GM23338 (cell line): Measurements from ENCODE around the gene OR1M1. TPM values are rescaled to one million over a fixed set of nuclear protein-coding genes. Genes with fewer than 3 reads are reported as not detected.
A peak's percentile ranks its signal among the peaks of the same experiment; 100 is the strongest.

ENCODE experiments used
- ATAC-seq: fragments of 200-7000 bp; cut with Tn5 transposase; 3 replicates; pipeline ENCODE4 v1.9.1; 2020
- DNase-seq: peaks from one replicate; pipeline ENCODE4 v3.0.0-alpha.2; 2015; ENCODE audit warnings: low spot score
- H2AFZ ChIP-seq: fragments of 200-600 bp; sonication (generic); 2 replicates; pipeline ENCODE4 v1.8.0; 2016; ENCODE audit warnings: antibody characterized with exemption, mild to moderate bottlenecking, moderate library complexity
- H3F3A ChIP-seq: fragments of 200-600 bp; sonication (generic); replicated peaks from 2 replicates; pipeline ENCODE4 v1.8.0; 2017; ENCODE audit warnings: antibody characterized with exemption, mixed run types, low read depth
- H3K27ac ChIP-seq: fragments of 200-600 bp; sonication (generic); 2 replicates; pipeline ENCODE4 v1.6.1; 2016; ENCODE audit warnings: low read depth
- H3K27me3 ChIP-seq: fragments of 200-600 bp; sonication (generic); 2 replicates; pipeline ENCODE4 v1.8.0; 2016; ENCODE audit warnings: mild to moderate bottlenecking, mixed run types, moderate library complexity; ENCODE audit not compliant: insufficient read depth
- H3K36me3 ChIP-seq: fragments of 200-600 bp; sonication (generic); 2 replicates; pipeline ENCODE4 v1.8.0; 2016; ENCODE audit warnings: mild to moderate bottlenecking; ENCODE audit not compliant: insufficient read depth
- H3K4me1 ChIP-seq: fragments of 200-600 bp; sonication (generic); 2 replicates; pipeline ENCODE4 v1.8.0; 2016; ENCODE audit warnings: mild to moderate bottlenecking, moderate library complexity; ENCODE audit not compliant: insufficient read depth
- H3K4me2 ChIP-seq: fragments of 200-600 bp; sonication (generic); 2 replicates; pipeline ENCODE4 v1.7.1; 2017; ENCODE audit warnings: mixed run types
- H3K4me3 ChIP-seq: fragments of 200-600 bp; sonication (generic); 2 replicates; pipeline ENCODE4 v1.6.1; 2016; ENCODE audit warnings: mixed run types
- H3K79me2 ChIP-seq: fragments of 200-600 bp; sonication (generic); replicated peaks from 2 replicates; pipeline ENCODE4 v1.8.0; 2017; ENCODE audit warnings: mild to moderate bottlenecking; ENCODE audit not compliant: insufficient read depth
- H3K9me2 ChIP-seq: fragments of 200-600 bp; sonication (generic); 2 replicates; pipeline ENCODE4 v1.8.0; 2017; ENCODE audit not compliant: insufficient read depth
- H4K20me1 ChIP-seq: fragments of 200-600 bp; sonication (generic); replicated peaks from 2 replicates; pipeline ENCODE4 v1.8.0; 2017; ENCODE audit warnings: mild to moderate bottlenecking; ENCODE audit not compliant: insufficient read depth
- H3K27ac Mint-ChIP-seq: 2 replicates; pipeline ENCODE4 v1.8.0; 2020; ENCODE audit warnings: inconsistent platforms, mild to moderate bottlenecking, moderate library complexity, mixed read lengths
- H3K27me3 Mint-ChIP-seq: 3 replicates; pipeline ENCODE4 v1.8.0; 2022; ENCODE audit warnings: low read depth, mild to moderate bottlenecking, moderate library complexity, mixed read lengths, inconsistent platforms; ENCODE audit not compliant: insufficient read depth, poor library complexity
- H3K36me3 Mint-ChIP-seq: 3 replicates; pipeline ENCODE4 v1.8.0; 2021; ENCODE audit warnings: low read depth, mild to moderate bottlenecking, inconsistent platforms, moderate library complexity, mixed read lengths
- H3K4me1 Mint-ChIP-seq: 3 replicates; pipeline ENCODE4 v1.8.0; 2020; ENCODE audit warnings: mild to moderate bottlenecking, inconsistent platforms, mixed read lengths
- H3K4me3 Mint-ChIP-seq: 3 replicates; pipeline ENCODE4 v1.8.0; 2021; ENCODE audit warnings: moderate library complexity, mild to moderate bottlenecking, inconsistent platforms, mixed read lengths
- H3K9me3 Mint-ChIP-seq: 3 replicates; pipeline ENCODE4 v1.8.0; 2020; ENCODE audit warnings: moderate library complexity, mild to moderate bottlenecking, inconsistent platforms, mixed read lengths
- CREB1 ChIP-seq: fragments of 250-450 bp; sonication (Bioruptor Pico); IDR thresholded peaks from 2 replicates; pipeline ENCODE4 v1.5.0; 2020; ENCODE audit warnings: low read depth, mild to moderate bottlenecking, moderate library complexity
- CTCF ChIP-seq, 2 experiments: fragments of 200-600 bp in 1 of 2; sonication (generic) in 1 of 2; conservative IDR thresholded peaks; 2 replicates each; pipeline versions ENCODE4 v1.5.1 to v1.6.1; 2016 to 2017; ENCODE audit warnings: antibody characterized with exemption in 2 of 2, low read depth in 2 of 2, mild to moderate bottlenecking in 2 of 2, moderate library complexity in 1 of 2
- ETS1 ChIP-seq: IDR thresholded peaks from 2 replicates; pipeline ENCODE4 v1.6.1; 2016; ENCODE audit warnings: antibody characterized with exemption
- EZH2 ChIP-seq: fragments of 200-600 bp; sonication (generic); IDR thresholded peaks from one replicate; pipeline ENCODE4 v1.8.0; 2017; ENCODE audit warnings: antibody characterized with exemption, mild to moderate bottlenecking, low read depth; ENCODE audit not compliant: unreplicated experiment
- EZH2phosphoT487 ChIP-seq: fragments of 200-600 bp; sonication (generic); IDR thresholded peaks from one replicate; pipeline ENCODE4 v1.8.1; 2018; ENCODE audit warnings: antibody characterized with exemption; ENCODE audit not compliant: unreplicated experiment
- JUNB ChIP-seq: IDR thresholded peaks from one replicate; pipeline ENCODE4 v1.6.1; 2016; ENCODE audit warnings: antibody characterized with exemption; ENCODE audit not compliant: unreplicated experiment
- NANOG ChIP-seq: IDR thresholded peaks from 2 replicates; pipeline ENCODE4 v1.6.1; 2016; ENCODE audit warnings: antibody characterized with exemption, borderline replicate concordance
- POLR2AphosphoS5 ChIP-seq: IDR thresholded peaks from 2 replicates; pipeline ENCODE4 v1.6.1; 2016; ENCODE audit warnings: antibody characterized with exemption, low read depth
- REST ChIP-seq: IDR thresholded peaks from one replicate; pipeline ENCODE4 v1.6.1; 2018; ENCODE audit warnings: antibody characterized with exemption; ENCODE audit not compliant: unreplicated experiment
- STAT1 ChIP-seq: IDR thresholded peaks from one replicate; pipeline ENCODE4 v1.6.1; 2016; ENCODE audit warnings: antibody characterized with exemption; ENCODE audit not compliant: unreplicated experiment
- ZNF331 ChIP-seq: fragments of 250-450 bp; sonication (Bioruptor Pico); IDR thresholded peaks from 2 replicates; pipeline ENCODE4 v1.5.0; 2020; ENCODE audit warnings: low read depth, mild to moderate bottlenecking, moderate library complexity
- ZNF462 ChIP-seq: fragments of 250-450 bp; sonication (Bioruptor Pico); IDR thresholded peaks from 2 replicates; pipeline ENCODE4 v1.5.0; 2020; ENCODE audit warnings: mild to moderate bottlenecking, moderate library complexity
- polyA plus RNA-seq: library from polyadenylated mRNA; unstranded; fragments of >200 nt; fragmentation: Nextera tagmentation; extraction: Ambion mirVana; gene quantifications from 2 replicates; pipeline ENCODE4 v1.2.1, GENCODE V29; 2016
- total RNA-seq: library from RNA; depleted of rRNA; stranded (reverse); fragments of >200 nt; shearing (Covaris generic); gene quantifications from 2 replicates; pipeline ENCODE4 v1.2.3, GENCODE V29; 2014

Gene OR1M1
- total and polyA plus RNA-seq, 2 experiments from 2014 or later = not detected

GRCh38 chr19:9057505-9058258, 29.2 kb upstream of the OR1M1 start (continued):
- TF ChIP-seq REST = no peak
- TF ChIP-seq ZNF331 (CRISPR knock-in tag) = no peak
- no peak for TF ChIP-seq JUNB
- no peak for TF ChIP-seq EZH2phosphoT487
- no peak for TF ChIP-seq CREB1
- TF ChIP-seq STAT1 = no peak
- no peak for TF ChIP-seq POLR2AphosphoS5
- no peak for TF ChIP-seq CTCF (conservative IDR thresholded peaks at IDR 0.05; ENCODE audit: low read depth in 2 of 2)
- TF ChIP-seq NANOG = no peak
- TF ChIP-seq ETS1 = no peak

- no peaks in the 10 kb centered on the region for H4K20me1 ChIP-seq
- no peaks in the 10 kb centered on the region for H3K27me3 ChIP-seq
- H3K79me2 ChIP-seq = no peaks in the 10 kb centered on the region
- peaks cover 11% of the 10 kb centered on the region for H3K4me1 ChIP-seq
- H3K27ac ChIP-seq = no peak overlapping the region
- no peak overlapping the region for H3K4me3 ChIP-seq
- H3K4me3 Mint-ChIP-seq = no peak overlapping the region
- peaks cover 3% of the 10 kb centered on the region for H3K27me3 Mint-ChIP-seq
- peak overlapping the region; percentile 80; the same call in 1 of the 2 replicates for H2AFZ ChIP-seq
- no peaks in the 10 kb centered on the region for H3K9me2 ChIP-seq
- H3F3A ChIP-seq = no peaks in the 10 kb centered on the region; the same call in 1 of the 2 replicates
- ATAC-seq (no peak), DNase-seq (no peak)
- H3K4me1 Mint-ChIP-seq = no peaks in the 10 kb centered on the region
- H3K36me3 ChIP-seq = no peaks in the 10 kb centered on the region
- peaks cover 98% of the 10 kb centered on the region for H3K9me3 Mint-ChIP-seq
- no peak overlapping the region for H3K4me2 ChIP-seq
- H3K27ac Mint-ChIP-seq = no peak overlapping the region
- peaks cover 28% of the 10 kb centered on the region for H3K36me3 Mint-ChIP-seq
- TF ChIP-seq EZH2 (no peak), ZNF462 (CRISPR knock-in tag) (no peak)
These were observed 27.8 kb upstream of the OR1M1 start for GRCh38 chr19:9058905-9059667.
